ENCODE results near the gene OR13C9.
"Not testable (repeated sequence)": the region's sequence is repeated elsewhere in the genome, so short reads cannot be mapped to it uniquely, and the experiment has no call there.

Gene OR13C9

DNA sequence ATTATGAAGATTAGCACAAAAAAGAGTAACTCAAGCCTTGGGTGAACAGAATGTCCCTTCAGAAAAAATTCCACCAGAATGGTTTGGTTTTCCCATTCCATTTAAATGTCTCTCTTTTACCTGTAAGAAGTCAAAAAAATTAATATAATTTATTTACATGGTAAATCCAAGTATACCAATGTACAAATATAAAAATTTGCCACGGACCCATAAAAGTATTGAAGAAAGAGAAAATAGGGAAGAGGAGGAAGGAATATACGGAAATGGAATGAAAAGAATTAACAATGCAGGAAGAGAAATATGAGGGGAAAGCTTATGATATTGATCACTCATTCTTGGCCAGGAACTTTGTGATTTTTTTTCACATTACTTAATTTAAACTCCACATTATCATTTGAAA is at the start of gene OR13C9:
TSS of gene OR13C9 (minus strand) at position 101 of the 400 bp plus-strand sequence. CDS start at position 101, 0 bp downstream.
- DNase-seq, result no peak

DNA sequence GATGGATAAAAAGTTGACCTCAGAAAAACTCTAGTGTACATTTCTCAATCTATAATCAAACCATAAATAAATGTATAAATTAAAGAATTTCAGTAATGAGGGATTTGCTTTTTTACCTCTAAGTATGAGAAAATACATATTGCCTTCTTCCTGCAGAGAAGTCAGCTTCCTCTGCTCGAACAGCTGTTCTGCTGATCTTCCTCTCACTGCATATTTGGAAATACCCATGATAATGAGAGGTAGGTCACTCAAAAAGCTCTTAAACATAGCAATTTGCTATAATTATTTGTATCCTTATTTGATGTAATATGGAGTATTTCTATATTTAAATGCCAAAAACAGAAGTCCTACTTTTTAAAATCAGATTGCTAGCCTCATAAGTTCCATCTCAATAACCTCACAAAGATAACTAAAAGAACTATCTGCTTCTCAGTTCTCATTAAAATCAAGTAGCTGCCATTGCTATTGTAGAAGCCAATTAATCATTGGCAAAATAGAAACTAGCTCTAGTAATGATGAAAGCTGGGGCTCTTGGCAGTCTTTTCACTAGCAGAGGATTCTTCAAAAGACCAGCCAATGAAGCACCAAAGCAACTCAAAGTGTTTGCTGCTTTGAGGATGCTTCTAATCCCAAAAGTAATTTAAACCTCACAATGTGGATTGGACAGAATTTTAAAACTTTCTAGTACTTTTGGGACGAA is 40.6 kb upstream of the OR13C9 start:
- no peak for DNase-seq

GRCh38 chr9:104635456-104635855 is 17.5 kb upstream of the OR13C9 start:
- no peak for DNase-seq

GRCh38 chr9:104633976-104634520 is 16.0 kb upstream of the OR13C9 start:
- DNase-seq, result no peak

DNA sequence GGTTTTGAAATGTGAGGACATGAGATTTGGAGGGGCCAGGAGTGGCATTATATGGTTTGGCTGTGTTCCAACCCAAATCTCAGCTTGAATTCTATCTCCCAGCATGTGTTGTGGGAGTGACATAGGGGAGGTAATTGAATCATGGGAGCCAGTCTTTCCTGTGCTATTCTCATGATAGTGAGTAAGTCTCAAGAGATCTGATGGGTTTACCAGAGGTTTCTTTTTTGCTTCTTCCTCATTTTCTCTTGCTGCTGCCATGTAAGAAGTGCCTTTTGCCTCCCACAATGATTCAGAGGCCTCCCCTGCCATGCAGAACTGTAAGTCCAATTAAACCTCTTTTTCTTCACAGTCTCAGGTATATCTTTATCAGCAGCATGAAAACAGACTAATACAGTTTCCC is 8.0 kb upstream of the OR13C9 start:
- DNase-seq, result not testable (repeated sequence)

DNA sequence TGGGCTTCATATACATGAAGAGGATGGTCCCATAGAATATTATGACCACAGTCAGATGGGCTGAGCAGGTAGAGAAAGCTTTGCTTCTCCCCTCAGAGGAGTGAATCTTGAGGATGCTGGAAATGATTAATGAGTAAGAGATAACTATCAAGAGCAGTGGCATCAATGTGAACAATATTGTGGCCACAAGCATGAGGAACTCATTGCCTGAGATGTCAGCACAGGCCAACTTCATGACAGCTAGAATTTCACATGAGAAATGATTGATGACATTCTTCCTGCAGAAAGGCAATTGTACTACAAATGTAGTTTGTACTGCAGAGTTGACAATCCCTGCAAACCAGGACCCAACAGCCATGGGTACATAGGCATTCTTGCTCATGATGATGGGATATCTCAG is 586 bp downstream of the OR13C9 start:
- DNase-seq, result no peak

GRCh38 chr9:104611213-104611612 is 6.8 kb downstream of the OR13C9 start:
- DNase-seq, result no peak

DNA sequence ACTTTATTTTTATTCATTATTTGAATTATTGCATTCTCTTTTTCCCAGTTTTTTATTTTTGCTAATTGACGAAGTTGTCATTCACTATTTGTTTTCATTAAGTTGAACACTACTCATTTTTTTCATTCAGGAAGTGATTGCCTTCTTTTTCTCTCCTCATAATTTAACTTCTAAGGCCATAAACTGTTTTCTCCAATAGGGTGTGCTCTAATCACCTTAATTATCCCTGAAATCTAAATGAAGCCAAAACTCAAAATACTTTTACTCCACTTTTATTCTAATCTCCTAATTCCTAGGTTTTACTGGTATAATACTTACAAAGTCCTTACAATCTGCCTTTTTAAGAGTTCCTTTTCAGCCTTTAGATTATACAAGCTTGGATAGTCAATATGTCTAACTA is 9.7 kb downstream of the OR13C9 start:
- no peak for DNase-seq

GRCh38 chr9:104606152-104606551 is 11.9 kb downstream of the OR13C9 start:
- DNase-seq, result peak; percentile 32

DNA sequence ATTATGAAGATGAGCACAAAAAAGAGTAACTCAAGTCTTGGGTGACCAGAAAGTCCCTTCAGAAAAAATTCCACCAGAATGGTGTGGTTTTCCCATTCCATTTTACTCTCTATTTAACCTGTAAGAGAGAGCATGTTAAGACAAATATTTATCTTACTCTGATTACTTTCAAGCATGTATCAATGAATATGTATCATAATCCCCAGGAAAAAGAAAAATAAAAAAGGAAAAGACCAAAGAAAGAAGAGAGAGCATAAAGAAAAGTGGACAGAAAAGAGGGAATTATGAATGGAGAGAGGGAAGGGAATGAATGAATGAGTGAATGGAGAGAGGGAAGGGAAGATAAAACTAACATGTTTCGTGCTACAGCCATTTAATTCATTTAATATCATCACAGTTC is 12.5 kb downstream of the OR13C9 start, which contains the start of gene OR13C2:
TSS of gene OR13C2 (minus strand) at position 101 of the 400 bp plus-strand sequence. CDS start at position 101, 0 bp downstream.
- not testable (repeated sequence) for DNase-seq

DNA sequence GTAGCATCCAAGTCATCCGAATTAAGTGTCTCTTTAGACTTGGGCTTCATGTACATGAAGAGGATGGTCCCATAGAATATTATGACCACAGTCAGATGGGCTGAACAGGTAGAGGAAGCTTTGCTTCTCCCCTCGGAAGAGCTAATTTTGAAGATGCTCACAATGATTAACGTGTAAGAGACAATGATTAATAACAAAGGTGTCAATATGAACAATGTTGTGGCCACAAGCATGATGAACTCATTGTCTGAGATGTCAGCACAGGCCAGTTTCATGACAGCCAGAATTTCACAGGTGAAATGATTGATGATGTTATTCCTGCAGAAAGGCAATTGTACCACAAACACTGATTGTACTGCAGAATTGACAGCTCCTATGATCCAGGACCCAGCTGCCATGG is 13.2 kb downstream of the OR13C9 start:
- no peak for DNase-seq

- not testable (repeated sequence) for DNase-seq
Measured at GRCh38 chr9:104599313-104599712, 18.7 kb downstream of the OR13C9 start, which contains the start of gene OR13C5. OR13C5 (minus strand) TSS chr9:104599413; CDS start chr9:104599413, 0 bp downstream.

DNA sequence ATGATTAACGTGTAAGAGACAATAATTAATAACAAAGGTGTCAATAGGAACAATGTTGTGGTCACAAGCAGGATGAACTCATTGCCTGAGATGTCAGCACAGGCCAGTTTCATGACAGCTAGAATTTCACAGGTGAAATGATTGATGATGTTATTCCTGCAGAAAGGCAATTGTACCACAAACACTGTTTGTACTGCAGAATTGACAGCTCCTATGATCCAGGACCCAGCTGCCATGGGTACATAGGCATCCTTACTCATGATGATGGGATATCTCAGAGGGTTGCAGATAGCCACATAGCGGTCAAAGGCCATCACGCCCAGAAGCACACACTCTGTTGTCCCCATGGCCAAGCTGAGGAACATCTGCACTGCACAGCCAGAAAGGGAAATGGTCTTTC is 19.3 kb downstream of the OR13C9 start:
- DNase-seq, result not testable (repeated sequence)

- no peak for DNase-seq
Measured at GRCh38 chr9:104589626-104590025, 28.4 kb downstream of the OR13C9 start.

GRCh38 chr9:104586496-104587180 is 31.4 kb downstream of the OR13C9 start:
- no peak for DNase-seq

DNA sequence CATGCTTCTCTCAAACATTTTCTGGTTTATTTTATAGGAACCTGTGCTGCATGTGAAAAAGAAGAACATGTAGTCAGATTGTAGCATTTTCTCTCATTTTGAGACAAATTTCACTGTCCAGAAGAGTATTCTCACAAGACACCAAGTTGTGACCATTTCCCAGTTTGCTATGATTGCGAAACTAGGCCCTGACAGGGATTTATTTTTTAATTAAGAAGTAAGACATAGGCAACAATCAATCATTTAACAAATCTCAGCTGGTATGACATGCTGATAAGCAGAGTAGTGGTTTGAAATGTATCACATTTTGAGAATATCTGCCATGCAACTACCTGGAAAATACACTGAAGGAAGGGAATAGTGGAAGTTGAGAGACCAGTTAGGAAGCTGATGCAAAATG is 37.4 kb downstream of the OR13C9 start:
- no peak for DNase-seq

GRCh38 chr9:104577263-104577662 is 40.7 kb downstream of the OR13C9 start:
- DNase-seq, result no peak

DNA sequence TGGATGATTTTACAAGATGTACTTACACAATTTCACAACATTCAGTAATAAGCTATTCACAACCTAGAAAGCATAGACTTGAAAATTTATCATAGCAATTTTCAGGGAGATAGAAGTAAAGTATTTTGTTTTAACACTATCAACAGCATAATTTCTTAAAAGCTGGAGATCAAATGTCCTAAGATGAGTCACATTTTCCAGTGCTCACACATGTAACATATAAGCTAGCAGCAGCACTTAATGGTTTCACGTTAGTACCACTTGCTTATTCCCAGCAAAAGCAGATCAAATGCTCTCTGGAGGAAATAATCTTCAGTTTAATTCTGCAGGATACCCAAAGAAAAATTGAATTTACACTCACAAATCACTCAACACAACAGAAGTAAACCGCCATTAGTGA is 42.5 kb downstream of the OR13C9 start:
- DNase-seq, result no peak

DNA sequence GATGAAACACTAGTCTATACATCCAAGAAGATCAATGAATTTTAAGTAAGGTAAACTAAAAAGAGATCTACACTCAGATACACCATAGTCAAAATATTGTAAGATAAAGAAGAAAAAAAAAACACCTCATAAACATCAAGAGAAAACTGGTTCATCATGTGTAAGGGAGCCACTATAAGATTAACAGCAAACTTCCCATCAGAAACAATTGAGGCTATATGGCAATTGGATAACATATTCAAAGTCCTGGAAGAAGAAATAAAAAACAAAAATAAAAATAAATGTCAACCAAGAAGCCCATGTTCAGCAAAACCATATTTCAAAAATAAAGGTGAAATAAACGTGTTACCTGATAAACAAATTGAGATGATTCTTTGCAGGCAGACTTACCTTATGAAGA is 45.4 kb downstream of the OR13C9 start:
- no peak for DNase-seq

DNA sequence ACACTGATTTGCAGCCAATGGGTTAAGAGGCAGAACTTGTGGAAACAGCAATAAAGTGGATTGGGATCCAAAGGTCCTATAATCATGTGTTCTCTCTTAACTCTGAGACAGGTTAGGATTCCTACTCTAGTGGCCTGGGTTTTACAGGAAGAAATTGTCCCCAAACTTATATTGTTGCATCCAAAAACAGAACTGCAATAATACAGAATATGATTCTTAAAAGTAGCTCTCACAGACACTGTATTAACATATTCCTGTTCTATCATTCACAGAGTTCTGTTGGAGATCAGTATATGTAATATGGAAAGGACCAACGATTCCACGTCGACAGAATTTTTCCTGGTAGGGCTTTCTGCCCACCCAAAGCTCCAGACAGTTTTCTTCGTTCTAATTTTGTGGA is 49.1 kb downstream of the OR13C9 start, which contains the start of gene OR13C8:
TSS of gene OR13C8 (plus strand) at position 301 of the 400 bp plus-strand sequence. CDS start at position 301, 0 bp downstream.
- no peak for DNase-seq
